ENCODE measurements around the gene STRIP1. TPM values are rescaled to one million over a fixed set of nuclear protein-coding genes. Genes with fewer than 3 reads are reported as not detected.

STRIP1 gene
- polyA plus RNA-seq, 1 experiment, result 31.3 TPM

DNA sequence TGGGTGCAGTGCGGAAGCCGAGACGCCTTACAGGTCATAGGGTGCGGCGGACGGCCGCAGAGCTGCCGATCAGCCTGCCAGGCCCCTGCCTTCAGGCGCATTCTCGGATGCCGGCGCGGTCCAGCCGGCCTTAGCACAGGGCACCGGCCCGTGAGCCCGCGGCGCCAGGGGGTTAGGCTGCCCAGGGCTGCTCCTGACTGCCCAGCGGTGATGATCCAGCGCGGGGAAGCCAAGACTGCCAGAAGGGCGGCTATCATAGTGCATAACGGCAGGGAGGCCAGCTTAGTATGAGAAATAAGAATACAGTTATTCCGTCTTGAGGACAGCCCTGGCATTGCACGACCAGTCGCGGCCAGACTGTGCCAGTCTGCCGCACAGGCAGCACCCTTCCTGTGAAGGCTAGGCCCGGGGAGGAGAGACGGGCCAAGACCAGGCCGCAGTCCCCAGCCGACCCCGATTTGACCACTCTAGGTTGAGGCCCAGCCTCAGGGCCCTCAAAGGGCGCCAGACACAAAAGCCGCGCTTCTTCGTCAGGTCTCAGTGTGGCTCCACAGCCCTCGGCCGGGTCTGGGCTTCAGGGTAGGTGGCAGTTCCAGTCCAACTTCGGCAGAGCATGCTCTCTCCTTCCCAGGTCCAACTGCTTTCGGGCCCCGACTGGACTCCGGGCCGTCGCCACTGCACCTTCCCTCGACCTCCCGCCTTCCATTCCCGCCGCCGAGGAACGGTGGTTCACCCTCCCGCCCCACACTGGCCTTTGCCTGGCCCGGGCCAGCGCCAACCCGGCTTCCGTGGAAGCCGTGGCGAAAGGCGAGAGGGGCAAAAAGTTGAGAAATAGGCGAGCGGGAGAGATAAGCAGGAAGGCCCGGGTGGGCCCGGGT is 35.2 kb downstream of the STRIP1 start:
- no peak for DNase-seq (ENCODE audit: low read depth, low spot score)
- Histone ChIP-seq H3K4me3 (ENCODE audit: low read depth, low read length) (no peak overlapping the region), H3K27ac (ENCODE audit: low read depth, low read length) (no peak overlapping the region), H3K27me3 (ENCODE audit: control insufficient read depth, insufficient read depth, low read length) (peaks cover 81% of the 10 kb centered on the region), H3K9me3 (ENCODE audit: control insufficient read depth, insufficient read depth, low read length) (peaks cover 24% of the 10 kb centered on the region)
- ChIA-PET CTCF (no interaction called here), POLR2A (no interaction called here)
- no peak for TF ChIP-seq CTCF (IDR thresholded peaks at IDR 0.05; ENCODE audit: low read depth, low read length)

DNA sequence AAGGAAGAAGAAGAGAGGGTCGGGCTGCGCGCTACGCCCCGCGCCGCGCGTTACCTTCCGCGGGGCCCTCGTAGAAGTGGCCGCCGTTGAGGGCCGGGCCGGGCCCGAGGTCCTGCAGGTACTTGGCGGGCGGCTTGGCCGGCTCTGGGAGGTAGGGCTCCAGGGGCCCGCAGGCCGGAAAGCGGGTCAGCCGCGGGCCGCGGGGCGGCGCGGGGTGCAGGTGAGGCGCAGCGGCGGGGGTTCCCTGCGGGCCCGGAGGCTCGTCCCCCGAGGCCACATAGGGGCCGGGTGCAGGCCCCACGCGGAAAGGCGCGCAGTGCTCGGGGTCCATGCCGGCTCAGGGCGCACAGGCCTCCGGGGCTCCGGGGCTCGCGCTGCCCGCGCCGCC is 35.9 kb downstream of the STRIP1 start:
- CTCF ChIA-PET, result interaction anchor here (1.6 to 1.8 kb wide), 2 partner anchors 10 to 18 kb away, joined by 7 to 9 read pairs; no protein-coding TSS in a partner anchor
- no peak for TF ChIP-seq CTCF (IDR thresholded peaks at IDR 0.05; ENCODE audit: low read depth, low read length)
- Histone ChIP-seq H3K27ac (ENCODE audit: low read depth, low read length) (no peak overlapping the region), H3K27me3 (ENCODE audit: control insufficient read depth, insufficient read depth, low read length) (peaks cover 85% of the 10 kb centered on the region), H3K9me3 (ENCODE audit: control insufficient read depth, insufficient read depth, low read length) (peaks cover 24% of the 10 kb centered on the region), H3K4me3 (ENCODE audit: low read depth, low read length) (no peak overlapping the region)
- POLR2A ChIA-PET, result no interaction called here
- no peak for DNase-seq (ENCODE audit: low read depth, low spot score)

GRCh38 chr1:110070671-110071242 is 36.3 kb downstream of the STRIP1 start, which contains the start of gene ALX3:
Gene ALX3 (minus strand): TSS chr1:110070672. CDS start chr1:110070612, 60 bp downstream.
- POLR2A ChIA-PET, result interaction anchor here (0.6 kb wide), 1 partner anchor 43 kb away, joined by 5 read pairs; no protein-coding TSS in a partner anchor

DNA sequence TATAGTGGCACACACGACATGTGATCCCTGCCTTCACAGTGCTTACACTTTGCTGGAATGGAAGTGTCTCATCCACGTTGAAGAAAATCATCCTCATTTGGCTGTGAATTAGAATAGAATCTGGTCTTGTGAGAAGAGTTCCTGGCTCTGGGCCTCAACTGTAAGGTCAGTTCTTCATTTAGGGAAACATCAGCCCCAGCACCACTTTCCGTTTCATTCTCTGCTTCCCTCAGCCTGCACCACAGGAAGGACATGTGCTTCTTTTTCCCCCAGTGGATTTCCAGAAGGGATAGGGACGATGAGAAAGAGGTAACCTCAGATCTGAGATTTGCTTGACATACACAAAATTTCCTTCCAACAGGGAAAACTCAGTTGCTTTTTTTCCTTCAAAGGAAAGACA is 39.7 kb downstream of the STRIP1 start:
- Histone ChIP-seq H3K27ac (ENCODE audit: low read depth, low read length) (no peak overlapping the region), H3K9me3 (ENCODE audit: control insufficient read depth, insufficient read depth, low read length) (peaks cover 10% of the 10 kb centered on the region; the same call in 1 of the 2 replicates), H3K4me3 (ENCODE audit: low read depth, low read length) (no peak overlapping the region), H3K27me3 (ENCODE audit: control insufficient read depth, insufficient read depth, low read length) (peaks cover 82% of the 10 kb centered on the region)
- POLR2A ChIA-PET, result no interaction called here
- TF ChIP-seq CTCF (IDR thresholded peaks at IDR 0.05; ENCODE audit: low read depth, low read length), result no peak
- CTCF ChIA-PET, result interaction anchor here (1.3 kb wide), 1 partner anchor 14 kb away, joined by 12 read pairs; no protein-coding TSS in a partner anchor
- no peak for DNase-seq (ENCODE audit: low read depth, low spot score)

More at GRCh38 chr1:110070671-110071242, 36.3 kb downstream of the STRIP1 start, which contains the start of gene ALX3:
- Histone ChIP-seq H3K27ac (ENCODE audit: low read depth, low read length) (no peak within 1 kb of the TSS), H3K4me3 (ENCODE audit: low read depth, low read length) (no peak within 1 kb of the TSS), H3K27me3 (ENCODE audit: control insufficient read depth, insufficient read depth, low read length) (peaks cover 86% of the 10 kb centered on the region), H3K9me3 (ENCODE audit: control insufficient read depth, insufficient read depth, low read length) (peaks cover 24% of the 10 kb centered on the region)
- no peak for DNase-seq (ENCODE audit: low read depth, low spot score)
- CTCF ChIA-PET, result interaction anchor here (1.6 to 2.5 kb wide), 3 partner anchors 11 to 35 kb away, joined by 7 to 9 read pairs (median 9); no protein-coding TSS in a partner anchor
- TF ChIP-seq CTCF (IDR thresholded peaks at IDR 0.05; ENCODE audit: low read depth, low read length), result no peak
